ENCODE results near the gene ANAPC10.

DNA sequence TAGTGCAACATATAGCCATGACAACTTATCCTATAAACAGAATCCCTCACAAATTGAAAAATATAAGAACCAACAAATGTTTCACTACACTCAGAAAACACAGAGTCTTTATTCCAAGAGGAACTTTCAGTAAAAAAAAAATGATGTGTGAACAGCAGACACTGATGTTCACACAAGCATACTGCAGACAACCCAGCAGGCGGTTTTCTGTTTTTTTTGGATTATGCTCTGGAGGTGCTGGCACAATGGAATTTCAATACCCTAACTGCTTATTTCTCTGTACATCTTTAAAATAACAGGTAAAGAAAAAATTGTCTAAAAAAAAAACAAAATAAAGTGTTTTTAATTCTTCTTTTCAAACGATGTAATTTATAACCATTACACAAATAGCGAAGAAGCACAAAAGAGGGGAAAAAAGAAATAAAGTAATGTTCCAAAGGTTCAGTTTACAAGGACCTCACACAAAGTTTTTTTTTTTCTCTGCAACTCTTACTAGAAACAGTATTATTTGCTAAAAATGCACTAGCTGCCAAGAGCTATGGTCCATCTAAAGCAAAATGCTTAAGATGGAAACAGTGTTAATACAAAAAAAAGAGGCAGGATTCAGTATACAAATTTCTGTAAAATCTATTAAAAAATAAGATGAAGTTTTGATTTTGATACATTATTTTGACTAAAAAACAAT lies 55.3 kb downstream of the ANAPC10 start:
- TF ChIP-seq, protein P1, sequence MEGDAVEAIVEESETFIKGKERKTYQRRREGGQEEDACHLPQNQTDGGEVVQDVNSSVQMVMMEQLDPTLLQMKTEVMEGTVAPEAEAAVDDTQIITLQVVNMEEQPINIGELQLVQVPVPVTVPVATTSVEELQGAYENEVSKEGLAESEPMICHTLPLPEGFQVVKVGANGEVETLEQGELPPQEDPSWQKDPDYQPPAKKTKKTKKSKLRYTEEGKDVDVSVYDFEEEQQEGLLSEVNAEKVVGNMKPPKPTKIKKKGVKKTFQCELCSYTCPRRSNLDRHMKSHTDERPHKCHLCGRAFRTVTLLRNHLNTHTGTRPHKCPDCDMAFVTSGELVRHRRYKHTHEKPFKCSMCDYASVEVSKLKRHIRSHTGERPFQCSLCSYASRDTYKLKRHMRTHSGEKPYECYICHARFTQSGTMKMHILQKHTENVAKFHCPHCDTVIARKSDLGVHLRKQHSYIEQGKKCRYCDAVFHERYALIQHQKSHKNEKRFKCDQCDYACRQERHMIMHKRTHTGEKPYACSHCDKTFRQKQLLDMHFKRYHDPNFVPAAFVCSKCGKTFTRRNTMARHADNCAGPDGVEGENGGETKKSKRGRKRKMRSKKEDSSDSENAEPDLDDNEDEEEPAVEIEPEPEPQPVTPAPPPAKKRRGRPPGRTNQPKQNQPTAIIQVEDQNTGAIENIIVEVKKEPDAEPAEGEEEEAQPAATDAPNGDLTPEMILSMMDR (IDR thresholded peaks at IDR 0.05), result no peak
- TF ChIP-seq POLR2A (IDR thresholded peaks at IDR 0.05) (no peak), EP300 (IDR thresholded peaks at IDR 0.05) (no peak), POLR2AphosphoS5 (IDR thresholded peaks at IDR 0.05) (no peak)

Measured in sigmoid colon (tissue), 4 donors.